BJ (cell line): ENCODE measurements around the gene POLR1H. TPM values are rescaled to one million over a fixed set of nuclear protein-coding genes. Genes with fewer than 3 reads are reported as not detected.

Experiments used
- polyA plus RNA-seq: library from polyadenylated mRNA; depleted of rRNA; stranded (reverse); fragments of >200 nt; gene quantifications from 2 replicates; pipeline ENCODE4 v1.2.3, GENCODE V29; 2011; rRNA removed
- small RNA-seq: library from RNA; depleted of rRNA; stranded (forward); fragments of <200 nt; gene quantifications from one replicate; pipeline ENCODE3, GENCODE V24; 2012; ENCODE audit warnings: low replicate concordance, low read depth; ENCODE audit not compliant: insufficient read length

Gene POLR1H
- polyA plus RNA-seq, 1 experiment = 28.6 TPM

Small RNA genes within 50 kb of the gene (small RNA-seq; reads per million reads assigned to genes)
- not detected for gene RF02218
- not detected for gene RF02219
- not detected for gene RF02220

Other genes starting within 250 kb of the POLR1H start
- gene HLA-G, start 233.4 kb upstream of the POLR1H start, polyA plus RNA-seq = not detected in 2 replicates
- 505 and 737 TPM in 2 replicates for gene HLA-A, start 118.7 kb upstream of the POLR1H start, polyA plus RNA-seq
- 56.4 and 70.2 TPM in 2 replicates for gene PPP1R11, start 5.9 kb downstream of the POLR1H start, polyA plus RNA-seq
- gene RNF39, start 14.5 kb downstream of the POLR1H start, polyA plus RNA-seq = not detected in 2 replicates
- gene TRIM31, start 51.8 kb downstream of the POLR1H start, polyA plus RNA-seq = not detected in 2 replicates
- not detected in 2 replicates for gene TRIM40, start 74.9 kb downstream of the POLR1H start, polyA plus RNA-seq
- gene TRIM10, start 99.9 kb downstream of the POLR1H start, polyA plus RNA-seq = not detected in 2 replicates
- gene TRIM15, start 102.3 kb downstream of the POLR1H start, polyA plus RNA-seq = not detected in 2 replicates
- 31.8 and 41.8 TPM in 2 replicates for gene TRIM26, start 152.1 kb downstream of the POLR1H start, polyA plus RNA-seq